ENCODE data around the gene ZBED3.
A peak's percentile ranks its signal among the peaks of the same experiment; 100 is the strongest.
"Not testable (repeated sequence)": the region's sequence is repeated elsewhere in the genome, so short reads cannot be mapped to it uniquely, and the experiment has no call there.

The ZBED3 gene

GRCh38 chr5:77086689-77087483, at the start of gene ZBED3:
Gene ZBED3 (minus strand): TSS chr5:77087285. CDS start chr5:77077878, 9,407 bp downstream.
- peak; percentile 68 to 80 for DNase-seq

- no peak for DNase-seq
Observed at GRCh38 chr5:77133061-77133758, 46.1 kb upstream of the ZBED3 start.

- no peak for DNase-seq
Observed at GRCh38 chr5:77131361-77131760, 44.3 kb upstream of the ZBED3 start.

DNA sequence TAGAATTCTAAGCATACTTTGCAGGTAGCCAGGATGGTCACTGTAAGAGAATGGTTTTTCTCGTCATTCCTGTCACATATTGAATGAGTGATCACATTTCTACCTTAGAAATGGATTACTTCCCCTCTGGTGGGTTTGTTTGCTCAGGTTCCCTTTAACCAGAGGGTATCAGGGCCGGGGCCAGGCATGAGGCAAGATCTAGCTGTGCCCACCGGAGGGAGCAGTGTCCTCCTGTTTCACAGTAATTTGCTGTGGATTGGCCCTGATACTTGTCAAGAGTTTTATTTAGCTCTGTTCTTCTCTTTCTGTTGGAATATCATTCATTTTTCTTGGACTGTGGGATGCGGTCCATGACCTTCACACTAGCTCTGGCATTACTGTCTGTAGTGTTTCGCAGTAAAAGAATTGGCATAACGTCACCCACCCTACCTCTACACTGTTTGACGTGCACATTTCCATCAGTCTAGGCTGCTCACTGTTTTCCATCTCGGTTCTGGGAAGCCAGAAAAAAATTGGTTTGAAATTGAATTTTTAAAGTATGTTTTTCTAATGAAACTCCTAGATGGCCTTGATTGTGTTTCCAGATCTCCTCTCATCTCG, 42.4 kb upstream of the ZBED3 start:
- DNase-seq, result peak; percentile 70 to 72

DNA sequence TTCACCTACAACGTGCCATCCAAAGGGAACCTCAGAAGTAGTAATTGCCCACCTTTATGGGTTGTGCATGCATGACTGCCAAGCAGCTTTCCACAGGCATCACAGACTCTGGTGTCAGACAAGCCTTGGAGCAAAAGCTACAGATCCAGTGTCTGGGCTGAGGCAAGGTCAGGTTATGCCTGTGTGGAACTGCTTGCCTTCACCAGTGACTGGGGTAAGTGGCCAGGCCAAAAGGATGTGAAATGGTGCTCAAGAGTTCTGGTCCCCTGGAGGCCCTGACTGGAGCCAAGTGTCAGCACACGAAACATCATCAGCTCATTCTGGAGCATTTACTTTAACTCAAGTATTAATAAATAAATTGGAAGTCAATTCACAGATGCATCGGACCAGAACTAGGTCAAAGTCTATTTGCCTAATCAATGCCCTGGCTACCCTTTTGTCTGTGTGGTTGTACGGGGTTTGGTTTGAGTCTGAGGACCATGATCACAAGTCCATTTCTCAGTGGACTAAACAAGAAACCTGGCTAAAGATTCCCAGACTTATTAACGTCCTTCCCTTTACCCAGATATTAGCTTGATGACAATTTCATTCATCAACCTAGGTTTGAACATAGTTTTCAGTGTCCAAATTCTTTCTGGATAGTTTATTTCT, 41.5 kb upstream of the ZBED3 start:
- DNase-seq, result no peak

- no peak for DNase-seq
Observed at GRCh38 chr5:77123057-77123456, 36.0 kb upstream of the ZBED3 start.

- DNase-seq, result no peak
Observed at GRCh38 chr5:77120706-77121105, 33.6 kb upstream of the ZBED3 start.

DNA sequence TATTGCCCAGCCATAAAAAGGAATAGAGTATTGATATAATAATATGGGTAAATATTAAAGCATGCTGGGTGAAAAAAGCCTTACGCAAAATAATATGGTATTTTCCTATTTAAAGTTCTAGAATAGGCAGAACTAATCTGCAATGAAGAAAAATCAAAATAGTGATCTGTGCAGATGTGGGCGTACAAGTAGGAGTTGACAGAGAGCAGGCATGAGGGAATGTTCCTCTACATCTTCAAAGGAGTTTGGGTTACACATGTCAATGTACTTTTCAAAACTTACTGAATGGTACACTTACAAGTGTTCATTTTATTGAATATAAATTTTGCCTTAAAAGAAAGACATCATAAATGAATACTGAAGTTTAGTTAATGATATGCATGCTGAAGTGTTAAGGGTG, 33.0 kb upstream of the ZBED3 start:
- no peak for DNase-seq

- DNase-seq, result peak; percentile 46 to 47
Observed at GRCh38 chr5:77117161-77117560, 30.1 kb upstream of the ZBED3 start.

GRCh38 chr5:77107035-77107434, 19.9 kb upstream of the ZBED3 start:
- DNase-seq, result not testable (repeated sequence)

- DNase-seq, result no peak
Observed at GRCh38 chr5:77104813-77105212, 17.7 kb upstream of the ZBED3 start.

- DNase-seq, result no peak
Observed at GRCh38 chr5:77103457-77103856, 16.4 kb upstream of the ZBED3 start.

- no peak for DNase-seq
Observed at GRCh38 chr5:77102549-77102948, 15.5 kb upstream of the ZBED3 start.

GRCh38 chr5:77101298-77101697, 14.2 kb upstream of the ZBED3 start:
- no peak for DNase-seq

DNA sequence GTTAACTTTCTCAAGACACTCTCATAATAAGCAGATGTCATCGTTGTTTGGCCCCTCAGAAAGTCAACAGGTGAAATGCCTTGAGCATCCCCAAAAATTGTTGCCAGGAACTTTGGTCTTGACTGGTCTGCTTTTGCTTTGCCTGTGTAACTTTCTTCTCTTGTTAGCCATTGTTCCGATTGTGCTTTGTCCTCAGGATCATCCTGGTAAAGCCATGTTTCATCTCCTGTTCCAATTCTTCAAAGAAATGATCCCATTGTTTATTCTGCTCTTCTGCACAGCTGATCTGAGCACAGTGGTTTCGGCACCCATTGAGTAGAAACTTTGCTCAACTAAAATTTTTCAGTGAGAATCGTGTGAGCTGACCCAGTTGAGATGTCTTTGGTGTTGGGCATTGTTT, 8.1 kb upstream of the ZBED3 start:
- DNase-seq, result no peak

GRCh38 chr5:77087484-77088261, 588 bp upstream of the ZBED3 start:
- DNase-seq, result peak; percentile 88 to 89

- DNase-seq, result no peak
Observed at GRCh38 chr5:77086368-77086688, 757 bp downstream of the ZBED3 start.

DNA sequence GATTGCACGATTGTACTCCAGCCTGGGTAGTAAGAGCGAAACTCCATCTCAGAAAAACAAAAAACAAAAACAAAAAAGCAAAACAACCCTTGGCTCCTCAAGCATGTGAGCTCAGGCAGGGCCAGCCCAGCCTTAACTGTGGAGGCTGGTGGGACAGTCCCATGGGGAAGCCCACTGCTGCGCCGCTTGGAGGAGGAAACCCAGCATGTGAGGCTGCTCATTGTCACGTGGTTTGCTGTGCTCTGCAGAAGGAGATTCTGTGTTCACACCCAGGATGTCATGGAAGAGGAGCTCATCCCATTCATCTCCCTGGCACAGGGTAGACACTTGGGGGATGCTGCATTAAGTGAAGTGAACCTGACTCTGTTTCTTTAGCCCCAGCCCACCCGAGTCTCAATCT, 4.0 kb downstream of the ZBED3 start:
- no peak for DNase-seq

GRCh38 chr5:77082280-77082679, 4.8 kb downstream of the ZBED3 start:
- DNase-seq, result no peak

DNA sequence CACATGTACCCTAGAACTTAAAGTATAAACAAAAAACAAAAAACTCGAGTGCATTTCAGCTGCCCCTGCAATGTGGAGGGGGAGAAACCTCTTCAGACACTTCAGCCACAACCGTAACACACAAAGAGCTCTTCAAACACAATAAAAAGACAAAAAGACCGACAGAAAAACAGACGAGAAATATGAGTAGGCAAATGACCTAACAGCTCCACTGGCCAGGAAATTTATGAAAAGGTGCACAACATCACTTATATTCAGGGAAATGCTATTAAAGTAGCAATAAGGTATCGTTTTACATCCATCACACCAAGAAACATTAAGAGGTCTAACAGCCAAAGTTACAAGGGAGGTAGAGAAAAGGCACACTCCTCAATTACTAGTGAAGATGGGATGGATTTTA, 6.2 kb downstream of the ZBED3 start:
- DNase-seq, result no peak

- DNase-seq, result not testable (repeated sequence)
Observed at GRCh38 chr5:77080479-77080878, 6.6 kb downstream of the ZBED3 start.

GRCh38 chr5:77077829-77078176, 9.3 kb downstream of the ZBED3 start:
- peak; percentile 52 to 65 for DNase-seq
